T47D (cell line): ENCODE data around the gene MVB12B.

ENCODE experiments used
- DNase-seq, 2 experiments: peaks; one replicate each; pipeline versions ENCODE4 v3.0.0 to v3.0.0-alpha.2; 2011 to 2012; ENCODE audit warnings: low read depth in 1 of 2, low spot score in 1 of 2
- JUND ChIP-seq: IDR thresholded peaks from 2 replicates; pipeline ENCODE4 v1.6.1; 2012; ENCODE audit warnings: low read depth
- in situ Hi-C: cut with HindIII; loops from 2 replicates; pipeline ENCODE4 v1.10.0; 2016; ENCODE audit warnings: low sequenced_read_pairs, low pct_unique_long_range_greater_than_20kb

The MVB12B gene

DNA sequence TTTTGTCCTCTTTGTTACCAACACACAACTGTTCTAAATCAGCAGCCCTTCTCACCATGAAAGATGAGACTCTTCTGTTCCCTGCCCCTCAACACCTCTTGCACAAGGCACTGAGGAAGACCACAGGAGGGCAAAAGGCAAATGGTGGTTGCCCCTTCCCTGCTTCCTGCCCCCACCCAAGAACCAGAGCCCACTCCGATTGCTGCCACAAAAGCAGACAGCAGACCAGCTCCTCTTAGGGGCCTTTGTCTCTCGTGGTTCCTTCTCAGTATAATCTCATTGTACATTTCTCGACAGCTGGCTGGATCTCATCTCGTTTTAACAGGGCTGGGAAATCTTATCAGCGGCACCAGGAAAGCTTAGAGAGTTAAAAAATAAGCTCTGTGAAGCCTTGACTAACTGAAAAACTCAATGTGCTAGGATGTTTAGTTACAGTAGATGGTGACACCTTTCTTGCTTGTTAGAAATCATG lies 1.1 kb downstream of the MVB12B start:
- no peak for TF ChIP-seq JUND
- in situ Hi-C loops, result no loop called here
- no peak for DNase-seq

- TF ChIP-seq JUND, result no peak
- in situ Hi-C loops, result no loop called here
- DNase-seq, result no peak
Measured at GRCh38 chr9:126328407-126328806, 1.8 kb downstream of the MVB12B start.

- no peak for TF ChIP-seq JUND
- DNase-seq, result peak in 1 of 2 experiments; percentile 42
- in situ Hi-C loops, result no loop called here
Measured at GRCh38 chr9:126329476-126330275, 3.0 kb downstream of the MVB12B start.

DNA sequence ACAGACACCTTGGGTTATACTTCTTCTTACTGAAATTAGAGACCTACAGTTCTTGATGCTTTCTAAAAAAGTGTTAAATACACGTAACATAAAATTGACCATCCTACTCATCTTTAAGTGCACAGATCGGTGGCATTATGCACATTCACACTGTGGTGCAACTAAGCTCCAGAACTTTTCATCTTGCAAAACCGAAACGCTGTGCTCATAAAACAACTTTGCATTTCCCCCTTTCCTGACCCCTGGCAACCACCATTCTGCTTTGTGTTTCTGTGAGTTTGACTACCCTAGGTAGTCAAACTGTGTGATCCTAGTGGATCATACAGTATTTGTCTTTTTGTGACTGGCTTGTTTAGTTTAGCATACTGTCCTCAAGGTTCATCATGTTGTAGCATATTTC lies 3.9 kb downstream of the MVB12B start:
- in situ Hi-C loops, result no loop called here
- no peak for TF ChIP-seq JUND
- no peak for DNase-seq

GRCh38 chr9:126331964-126332748 lies 5.5 kb downstream of the MVB12B start:
- DNase-seq, result no peak
- no peak for TF ChIP-seq JUND
- in situ Hi-C loops, result no loop called here

DNA sequence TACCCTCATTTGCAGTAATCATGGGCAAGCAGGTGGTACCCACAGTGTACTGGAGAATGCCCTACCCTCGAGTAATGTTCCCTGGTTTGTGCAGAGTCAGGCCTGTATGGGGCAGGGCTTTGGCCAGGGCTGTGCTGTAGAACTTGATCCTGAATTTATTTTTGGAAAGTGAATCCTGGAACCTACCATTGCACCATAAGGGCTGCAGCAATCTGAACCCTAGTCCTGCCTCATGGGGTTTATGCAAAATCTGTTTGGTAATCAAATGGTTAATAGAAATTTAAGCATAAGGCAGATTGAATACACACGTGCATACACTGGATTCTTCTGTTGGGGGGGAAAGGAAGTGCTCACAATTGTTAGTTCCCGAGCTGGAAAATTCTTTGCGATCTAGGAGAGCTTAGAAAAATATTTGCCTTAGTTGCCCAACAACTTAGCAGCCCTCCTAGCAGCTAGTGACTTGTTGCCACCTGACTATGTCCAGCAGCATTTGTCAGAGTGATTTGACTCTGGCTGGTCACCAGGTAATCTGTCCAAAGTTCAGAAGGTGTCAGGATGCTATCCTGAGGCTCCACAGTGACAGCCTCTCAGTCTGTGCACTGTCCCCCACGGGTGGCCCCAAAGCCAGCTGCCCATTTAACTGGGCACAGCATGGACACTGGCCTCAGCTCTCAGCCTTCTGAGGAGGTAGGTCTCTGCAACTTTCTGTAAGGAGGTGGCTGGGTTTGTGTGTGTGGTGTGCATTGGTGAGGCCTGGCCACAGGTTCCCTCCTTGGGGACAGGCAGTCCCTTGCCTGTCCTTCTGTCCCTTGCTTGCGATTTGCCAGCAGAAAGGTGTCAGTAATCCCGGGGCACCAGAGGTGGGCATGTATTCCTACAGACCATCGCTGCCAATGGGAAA lies 8.3 kb downstream of the MVB12B start:
- DNase-seq, result peak; percentile 70 to 74
- TF ChIP-seq JUND, result no peak
- in situ Hi-C loops, result no loop called here

GRCh38 chr9:126335837-126336735 lies 9.5 kb downstream of the MVB12B start:
- in situ Hi-C loops, result no loop called here
- DNase-seq, result no peak
- TF ChIP-seq JUND, result no peak

- in situ Hi-C loops, result no loop called here
- no peak for TF ChIP-seq JUND
- no peak for DNase-seq
Measured at GRCh38 chr9:126336736-126337325, 10.2 kb downstream of the MVB12B start.

- no peak for DNase-seq
- in situ Hi-C loops, result no loop called here
- TF ChIP-seq JUND, result no peak
Measured at GRCh38 chr9:126337729-126338372, 11.2 kb downstream of the MVB12B start.

GRCh38 chr9:126338945-126339344 lies 12.3 kb downstream of the MVB12B start:
- no peak for DNase-seq
- in situ Hi-C loops, result no loop called here
- TF ChIP-seq JUND, result no peak

GRCh38 chr9:126341426-126341825 lies 14.8 kb downstream of the MVB12B start:
- in situ Hi-C loops, result no loop called here
- DNase-seq, result no peak
- TF ChIP-seq JUND, result no peak
